ACHN (cell line): ENCODE data around the gene RORB.

Experiments used
- DNase-seq: peaks from one replicate; pipeline ENCODE4 v3.0.0-alpha.2; 2015
- in situ Hi-C: cut with HindIII; loops from 2 replicates; pipeline ENCODE4 v1.10.0; 2017; ENCODE audit warnings: low sequenced_read_pairs, low pct_ligation_motif_present, low pct_unique_long_range_greater_than_20kb

The RORB gene

GRCh38 chr9:74666625-74667316 lies 169.6 kb downstream of the RORB start:
- in situ Hi-C loops = no loop called here
- DNase-seq = no peak

- no peak for DNase-seq
- in situ Hi-C loops = no loop called here
Observed at GRCh38 chr9:74672237-74672636, 175.1 kb downstream of the RORB start.

- in situ Hi-C loops = no loop called here
- no peak for DNase-seq
Observed at GRCh38 chr9:74674077-74674476, 176.9 kb downstream of the RORB start.

GRCh38 chr9:74681906-74682305 lies 184.8 kb downstream of the RORB start:
- in situ Hi-C loops = no loop called here

GRCh38 chr9:74683322-74683721 lies 186.2 kb downstream of the RORB start:
- no peak for DNase-seq
- in situ Hi-C loops = no loop called here

More at GRCh38 chr9:74681906-74682305, 184.8 kb downstream of the RORB start:
- no peak for DNase-seq

GRCh38 chr9:74691058-74691457 lies 193.9 kb downstream of the RORB start:
- in situ Hi-C loops = no loop called here
- DNase-seq = no peak

GRCh38 chr9:74696520-74696919 lies 199.4 kb downstream of the RORB start:
- DNase-seq = no peak
- in situ Hi-C loops = no loop called here

GRCh38 chr9:74697535-74697934 lies 200.4 kb downstream of the RORB start:
- in situ Hi-C loops = no loop called here
- DNase-seq = no peak

- DNase-seq = no peak
- in situ Hi-C loops = no loop called here
Observed at GRCh38 chr9:74711341-74711740, 214.2 kb downstream of the RORB start.

- no peak for DNase-seq
- in situ Hi-C loops = no loop called here
Observed at GRCh38 chr9:74718709-74719108, 221.6 kb downstream of the RORB start.

GRCh38 chr9:74719306-74719705 lies 222.2 kb downstream of the RORB start:
- in situ Hi-C loops = no loop called here
- DNase-seq = no peak

- no peak for DNase-seq
- in situ Hi-C loops = no loop called here
Observed at GRCh38 chr9:74721696-74722660, 224.8 kb downstream of the RORB start.

GRCh38 chr9:74724317-74724716 lies 227.2 kb downstream of the RORB start:
- in situ Hi-C loops = no loop called here
- DNase-seq = no peak

GRCh38 chr9:74726581-74726980 lies 229.4 kb downstream of the RORB start:
- DNase-seq = no peak
- in situ Hi-C loops = no loop called here

GRCh38 chr9:74728176-74728575 lies 231.0 kb downstream of the RORB start:
- no peak for DNase-seq
- in situ Hi-C loops = no loop called here

GRCh38 chr9:74729136-74729695 lies 232.1 kb downstream of the RORB start:
- no peak for DNase-seq
- in situ Hi-C loops = no loop called here

GRCh38 chr9:74735761-74736160 lies 238.6 kb downstream of the RORB start:
- no peak for DNase-seq
- in situ Hi-C loops = no loop called here

- no peak for DNase-seq
- in situ Hi-C loops = no loop called here
Observed at GRCh38 chr9:74736646-74737045, 239.5 kb downstream of the RORB start.

GRCh38 chr9:74742191-74742790 lies 245.2 kb downstream of the RORB start:
- no peak for DNase-seq
- in situ Hi-C loops = no loop called here
